Upper lobe of left lung (tissue), 6 donors: ENCODE measurements around the gene AQP11. TPM values are rescaled to one million over a fixed set of nuclear protein-coding genes. Genes with fewer than 3 reads are reported as not detected.
A peak's percentile ranks its signal among the peaks of the same experiment; 100 is the strongest.

ENCODE experiments used
- ATAC-seq, 2 donors: fragments of 200-7000 bp; cut with Tn5 transposase; one replicate each; pipeline ENCODE4 v1.9.1; 2022; ENCODE audit warnings: mild to moderate bottlenecking in 2 of 2, moderate library complexity in 2 of 2; ENCODE audit not compliant: low FRiP score in 2 of 2
- DNase-seq, 2 donors: peaks; one replicate each; pipeline ENCODE4 v3.0.0-alpha.2; 2019 to 2020
- H3K27ac ChIP-seq, 4 donors: fragments of 200-600 bp; sonication (generic); one replicate each; pipeline ENCODE4 v1.5.1; 2016 to 2019
- H3K27me3 ChIP-seq, 4 donors: fragments of 200-600 bp; sonication (generic); one replicate each; pipeline ENCODE4 v1.5.1; 2017 to 2019
- H3K36me3 ChIP-seq, 4 donors: fragments of 200-600 bp; sonication (generic); one replicate each; pipeline ENCODE4 v1.5.1; 2016 to 2019
- H3K4me1 ChIP-seq, 4 donors: fragments of 200-600 bp; sonication (generic); one replicate each; pipeline ENCODE4 v1.5.1; 2018 to 2019
- H3K4me3 ChIP-seq, 4 donors: fragments of 200-600 bp; sonication (generic); one replicate each; pipeline ENCODE4 v1.5.1; 2017 to 2019; ENCODE audit warnings: mild to moderate bottlenecking in 2 of 4, moderate library complexity in 1 of 4
- H3K9me3 ChIP-seq, 4 donors: fragments of 200-600 bp; sonication (generic); one replicate each; pipeline ENCODE4 v1.5.1; 2018 to 2019
- CTCF ChIP-seq, 6 experiments: fragments of 450-650 bp in 4 of 6; fragments of 200-600 bp in 2 of 6; sonication (generic) in 2 of 6; IDR thresholded peaks; one replicate each; pipeline ENCODE4 v1.5.1; 2016 to 2019; ENCODE audit warnings: antibody characterized with exemption in 6 of 6
- EP300 ChIP-seq, 4 donors: sonication (generic); formaldehyde crosslinking; IDR thresholded peaks; one replicate each; pipeline ENCODE4 v1.5.1; 2017; ENCODE audit warnings: antibody characterized with exemption in 4 of 4, control low read depth in 2 of 4
- POLR2A ChIP-seq, 4 donors: fragments of 450-650 bp; IDR thresholded peaks; one replicate each; pipeline ENCODE4 v1.5.1; 2016 to 2017; ENCODE audit warnings: antibody characterized with exemption in 4 of 4, mild to moderate bottlenecking in 2 of 4
- POLR2AphosphoS5 ChIP-seq, 2 donors: sonication (generic); formaldehyde crosslinking; IDR thresholded peaks; one replicate each; pipeline ENCODE4 v1.5.1; 2017; ENCODE audit warnings: antibody characterized with exemption in 2 of 2
- WGBS, 2 donors: methylation state at CpG; one replicate each; pipeline ENCODE4 v1.1.5; 2017 to 2018; 5-methylcytosine and 5-hydroxymethylcytosine counted together
- total RNA-seq, 6 donors: library from RNA; depleted of rRNA in 4 of 6; stranded (reverse); fragments of >200 nt in 4 of 6; gene quantifications; one replicate each; pipeline versions ENCODE4 v1.1.0 to v1.2.1, GENCODE V29; 2016 to 2021
- donor health status: DM: no; HTN: no; CAD: no; lungs with moderate emphysema.
- donor health status: DM: no; HTN: yes; CAD: no; lungs with severe emphysema.

AQP11 gene
- total RNA-seq: under 1 TPM in 4 of 6 donors, not detected in 2; 0.49 to 0.91 (median 0.60) TPM

- 1% methylated on average over 38 of the region's 75 CpGs; no CpG with 5 or more reads in 1 of the 2 donors for WGBS, 2 donors
- H3K36me3 ChIP-seq: no peaks in the 10 kb centered on the region
- H3K9me3 ChIP-seq: no peaks in the 10 kb centered on the region
- ATAC-seq: peak; percentile 95 to 98
- peaks cover 10 to 21% (median 14%) of the 10 kb centered on the region in 4 donors for H3K4me1 ChIP-seq
- H3K27me3 ChIP-seq: no peaks in the 10 kb centered on the region
- peak; percentile 86 to 97 for DNase-seq
- peak in 2 of 6 experiments; percentile 5 to 9 for TF ChIP-seq CTCF (IDR thresholded peaks at IDR 0.05)
- peak in 1 of 4 donors; percentile 43 for TF ChIP-seq POLR2A (IDR thresholded peaks at IDR 0.05)
- TF ChIP-seq POLR2AphosphoS5 (IDR thresholded peaks at IDR 0.05): peak in 1 of 2 donors; percentile 26
- no peak for TF ChIP-seq EP300 (IDR thresholded peaks at IDR 0.05)
- H3K27ac ChIP-seq: peak within 1 kb of the TSS; percentile 19 to 80 (median 75)
- peak within 1 kb of the TSS; percentile 37 to 73 (median 64) for H3K4me3 ChIP-seq
Observed at GRCh38 chr11:77589521-77590193, at the start of gene AQP11. TSS of gene AQP11 (plus strand) at chr11:77589953. CDS start at chr11:77589993, 40 bp downstream.

- Histone ChIP-seq H3K27ac (no peak overlapping the region), H3K9me3 (no peaks in the 10 kb centered on the region), H3K27me3 (no peaks in the 10 kb centered on the region), H3K4me1 (no peaks in the 10 kb centered on the region), H3K36me3 (no peaks in the 10 kb centered on the region), H3K4me3 (no peak overlapping the region)
- ATAC-seq (no peak), DNase-seq (no peak)
- WGBS, 2 donors: 69 to 80% methylated on average over 1 of the region's 1 CpG
- TF ChIP-seq EP300 (IDR thresholded peaks at IDR 0.05): no peak
- no peak for TF ChIP-seq POLR2A (IDR thresholded peaks at IDR 0.05)
- TF ChIP-seq POLR2AphosphoS5 (IDR thresholded peaks at IDR 0.05): no peak
- no peak for TF ChIP-seq CTCF (IDR thresholded peaks at IDR 0.05)
Observed at GRCh38 chr11:77542296-77542695, 47.5 kb upstream of the AQP11 start.

- 85 to 91% methylated on average over 7 of the region's 7 CpGs for whole genome bisulfite sequencing, 2 donors
- no peak for TF ChIP-seq POLR2A (IDR thresholded peaks at IDR 0.05)
- TF ChIP-seq CTCF (IDR thresholded peaks at IDR 0.05): no peak
- no peak for TF ChIP-seq EP300 (IDR thresholded peaks at IDR 0.05)
- TF ChIP-seq POLR2AphosphoS5 (IDR thresholded peaks at IDR 0.05): no peak
- no peaks in the 10 kb centered on the region for H3K9me3 ChIP-seq
- no peak overlapping the region for H3K4me3 ChIP-seq
- H3K36me3 ChIP-seq: no peaks in the 10 kb centered on the region
- H3K27ac ChIP-seq: no peak overlapping the region
- DNase-seq: no peak
- H3K27me3 ChIP-seq: no peaks in the 10 kb centered on the region
- H3K4me1 ChIP-seq: peaks cover 0 to 7% (median 2%) of the 10 kb centered on the region in 4 donors
- ATAC-seq: no peak
Observed at GRCh38 chr11:77547047-77547836, 42.5 kb upstream of the AQP11 start.

- peak in 1 of 2 donors; percentile 24 for DNase-seq
- no peak overlapping the region for H3K27ac ChIP-seq
- WGBS, 2 donors: 24 to 31% methylated on average over 8 to 9 of the region's 9 CpGs
Observed at GRCh38 chr11:77547863-77548551, 41.7 kb upstream of the AQP11 start.

More at GRCh38 chr11:77547863-77548551, 41.7 kb upstream of the AQP11 start:
- no peaks in the 10 kb centered on the region for H3K36me3 ChIP-seq
- no peaks in the 10 kb centered on the region for H3K9me3 ChIP-seq
- H3K4me3 ChIP-seq: no peak overlapping the region
- TF ChIP-seq CTCF (IDR thresholded peaks at IDR 0.05) (peak; percentile 22 to 71 (median 49)), EP300 (IDR thresholded peaks at IDR 0.05) (no peak), POLR2AphosphoS5 (IDR thresholded peaks at IDR 0.05) (no peak), POLR2A (IDR thresholded peaks at IDR 0.05) (no peak)
- peaks cover 0 to 7% (median 2%) of the 10 kb centered on the region in 4 donors for H3K4me1 ChIP-seq
- no peaks in the 10 kb centered on the region for H3K27me3 ChIP-seq
- ATAC-seq: peak in 1 of 2 donors; percentile 78
